ENCODE measurements around the gene ACLY. TPM values are rescaled to one million over a fixed set of nuclear protein-coding genes. Genes with fewer than 3 reads are reported as not detected.

ACLY gene
- total RNA-seq, 1 experiment from 2014 or later = 184 TPM

DNA sequence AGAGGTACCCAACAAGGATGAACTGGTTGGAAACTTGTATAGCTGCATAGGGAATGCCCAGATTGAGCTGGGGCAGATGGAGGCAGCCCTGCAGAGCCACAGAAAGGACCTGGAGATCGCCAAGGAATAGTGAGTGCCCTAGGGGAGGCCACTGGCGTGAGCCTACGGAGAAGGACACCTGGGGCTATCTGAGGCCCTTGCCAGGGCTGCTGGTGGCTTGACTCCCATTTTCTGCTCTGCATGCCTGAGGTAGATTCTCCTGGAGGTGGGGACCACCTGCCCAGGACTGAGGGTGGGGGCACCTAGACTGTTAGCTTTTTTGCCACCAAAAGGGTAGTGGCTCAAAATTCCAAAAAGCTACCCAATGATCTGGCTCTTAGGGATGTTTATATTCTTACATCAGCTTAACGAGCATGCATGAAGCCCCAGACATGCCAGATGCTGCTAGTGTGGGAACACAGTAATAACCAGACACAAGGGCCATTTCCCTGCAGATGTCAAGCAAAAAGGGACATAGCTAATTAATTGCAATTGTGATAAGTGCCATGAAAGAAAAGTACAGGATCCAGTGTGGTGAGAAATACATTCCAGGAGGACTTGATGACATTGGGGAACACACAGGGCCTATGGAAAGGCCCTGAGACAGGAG is 20.4 kb upstream of the ACLY start:
- POLR2A ChIA-PET (ENCODE audit: unreplicated experiment) = no interaction called here
- Histone ChIP-seq H3K27me3 (ENCODE audit: insufficient read depth, low read depth) (no peaks in the 10 kb centered on the region), H3K4me2 (no peak overlapping the region), H3K9me3 (ENCODE audit: insufficient read depth, low read depth) (no peaks in the 10 kb centered on the region), H3F3A (ENCODE audit: insufficient read depth, low read depth) (0 out of 2 replicates have a peak, but pooled peaks cover 3% of the 10 kb centered on the region), H2AFZ (no peak overlapping the region), H3K4me3 (no peak overlapping the region), H3K27ac (no peak overlapping the region), H4K20me1 (ENCODE audit: insufficient read depth) (no peaks in the 10 kb centered on the region), H3K36me3 (ENCODE audit: low read depth) (no peaks in the 10 kb centered on the region), H3K9me2 (ENCODE audit: insufficient read depth) (no peaks in the 10 kb centered on the region), H3K79me2 (ENCODE audit: low read depth) (no peaks in the 10 kb centered on the region), H3K4me1 (replicated peaks; ENCODE audit: insufficient read depth) (no peaks in the 10 kb centered on the region)
- intact Hi-C loops (cut with micrococcal nuclease; ENCODE audit: unreplicated experiment) = no loop called here
- CTCF ChIA-PET = interaction anchor here (0.5 kb wide), 1 partner anchor 360 kb away, joined by 7 read pairs; no protein-coding TSS in a partner anchor
- no TSS peak for BruUV-seq (replicated peaks)
- TF ChIP-seq, protein P1, sequence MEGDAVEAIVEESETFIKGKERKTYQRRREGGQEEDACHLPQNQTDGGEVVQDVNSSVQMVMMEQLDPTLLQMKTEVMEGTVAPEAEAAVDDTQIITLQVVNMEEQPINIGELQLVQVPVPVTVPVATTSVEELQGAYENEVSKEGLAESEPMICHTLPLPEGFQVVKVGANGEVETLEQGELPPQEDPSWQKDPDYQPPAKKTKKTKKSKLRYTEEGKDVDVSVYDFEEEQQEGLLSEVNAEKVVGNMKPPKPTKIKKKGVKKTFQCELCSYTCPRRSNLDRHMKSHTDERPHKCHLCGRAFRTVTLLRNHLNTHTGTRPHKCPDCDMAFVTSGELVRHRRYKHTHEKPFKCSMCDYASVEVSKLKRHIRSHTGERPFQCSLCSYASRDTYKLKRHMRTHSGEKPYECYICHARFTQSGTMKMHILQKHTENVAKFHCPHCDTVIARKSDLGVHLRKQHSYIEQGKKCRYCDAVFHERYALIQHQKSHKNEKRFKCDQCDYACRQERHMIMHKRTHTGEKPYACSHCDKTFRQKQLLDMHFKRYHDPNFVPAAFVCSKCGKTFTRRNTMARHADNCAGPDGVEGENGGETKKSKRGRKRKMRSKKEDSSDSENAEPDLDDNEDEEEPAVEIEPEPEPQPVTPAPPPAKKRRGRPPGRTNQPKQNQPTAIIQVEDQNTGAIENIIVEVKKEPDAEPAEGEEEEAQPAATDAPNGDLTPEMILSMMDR (conservative IDR thresholded peaks at IDR 0.05) = no peak
- no peak for TF ChIP-seq EZH2 (IDR thresholded peaks at IDR 0.05; ENCODE audit: low read depth)
- DNase-seq = no peak

DNA sequence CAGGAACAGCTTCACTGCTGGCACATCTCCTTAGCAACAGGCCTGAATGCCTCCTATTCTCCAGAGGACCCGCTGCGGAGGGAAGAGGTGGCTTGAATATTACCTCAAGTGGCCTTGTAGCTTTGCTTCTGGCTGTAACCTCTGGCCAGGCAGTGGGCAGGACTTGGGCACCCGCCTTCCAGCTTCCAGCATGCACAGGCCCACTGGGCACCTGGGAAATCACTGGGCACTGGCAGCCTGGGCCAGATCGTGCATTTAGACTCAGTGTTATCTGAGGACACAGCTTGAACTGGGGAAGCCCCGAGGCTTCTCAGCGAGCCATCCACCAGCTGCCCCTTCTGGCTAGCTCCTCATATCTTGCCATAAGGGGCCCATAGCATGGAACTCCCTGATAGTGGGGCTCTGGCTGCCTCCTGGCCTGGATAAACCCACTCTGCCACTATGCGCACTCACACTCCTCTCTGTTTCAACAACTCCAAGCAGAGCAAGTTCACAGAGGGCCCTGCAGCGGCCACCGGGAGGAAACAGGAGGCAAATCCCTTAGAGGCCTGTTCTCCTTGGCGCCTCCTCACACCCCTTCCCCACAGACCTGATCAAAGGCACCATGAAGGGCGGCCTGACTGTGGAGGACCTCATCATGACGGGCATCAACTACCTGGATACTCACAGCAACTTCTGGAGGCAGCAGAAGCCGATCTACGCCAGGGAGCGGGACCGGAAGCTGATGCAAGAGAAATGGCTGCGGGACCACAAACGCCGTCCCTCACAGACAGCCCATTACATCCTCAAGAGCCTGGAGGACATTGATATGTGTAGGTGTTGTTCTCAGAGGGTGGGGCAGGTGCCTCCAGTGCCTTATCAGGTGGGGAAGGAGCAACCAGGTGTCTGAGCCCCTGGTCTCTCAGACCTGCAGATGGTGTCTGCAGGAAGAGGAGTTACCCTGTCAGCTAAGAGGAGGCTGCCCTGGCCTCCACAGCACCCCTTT is 19.5 kb upstream of the ACLY start:
- no TSS peak for BruUV-seq (replicated peaks)
- Histone ChIP-seq H3K36me3 (ENCODE audit: low read depth) (no peaks in the 10 kb centered on the region), H3K4me1 (replicated peaks; ENCODE audit: insufficient read depth) (no peaks in the 10 kb centered on the region), H2AFZ (no peak overlapping the region), H3K4me2 (no peak overlapping the region), H3K9me2 (ENCODE audit: insufficient read depth) (no peaks in the 10 kb centered on the region), H3K27me3 (ENCODE audit: insufficient read depth, low read depth) (no peaks in the 10 kb centered on the region), H4K20me1 (ENCODE audit: insufficient read depth) (no peaks in the 10 kb centered on the region), H3K79me2 (ENCODE audit: low read depth) (no peaks in the 10 kb centered on the region), H3F3A (ENCODE audit: insufficient read depth, low read depth) (0 out of 2 replicates have a peak, but pooled peaks cover 3% of the 10 kb centered on the region), H3K4me3 (no peak overlapping the region), H3K27ac (no peak overlapping the region), H3K9me3 (ENCODE audit: insufficient read depth, low read depth) (no peaks in the 10 kb centered on the region)
- DNase-seq = no peak
- TF ChIP-seq EZH2 (IDR thresholded peaks at IDR 0.05; ENCODE audit: low read depth) = no peak
- TF ChIP-seq, protein P1 (conservative IDR thresholded peaks at IDR 0.05) = no peak
- ChIA-PET POLR2A (ENCODE audit: unreplicated experiment) (no interaction called here), CTCF (no interaction called here)
- intact Hi-C loops (cut with micrococcal nuclease; ENCODE audit: unreplicated experiment) = no loop called here

DNA sequence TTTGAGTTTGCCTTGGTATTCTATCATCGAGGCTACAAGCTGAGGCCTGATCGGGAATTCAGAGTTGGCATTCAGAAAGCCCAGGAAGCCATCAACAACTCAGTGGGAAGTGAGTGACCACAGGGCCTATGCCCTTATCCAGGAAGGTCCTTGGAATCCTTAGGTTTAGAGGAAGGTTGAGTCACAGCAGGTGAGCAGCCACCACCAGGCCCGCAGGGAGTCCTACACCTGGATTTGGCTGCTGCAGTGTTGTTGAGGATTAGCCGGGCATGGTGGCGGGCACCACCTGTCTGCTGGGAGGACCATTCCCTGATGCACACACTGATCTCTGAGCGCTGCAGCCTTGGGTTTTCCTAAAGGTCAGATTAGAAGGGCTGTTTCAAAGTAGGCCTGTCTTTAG is 16.9 kb upstream of the ACLY start:
- H3K79me2 ChIP-seq (ENCODE audit: low read depth) = no peaks in the 10 kb centered on the region
- H3K4me1 ChIP-seq (replicated peaks; ENCODE audit: insufficient read depth) = peaks cover 15% of the 10 kb centered on the region
- H3K4me2 ChIP-seq = no peak overlapping the region
- H2AFZ ChIP-seq = no peak overlapping the region
- H3K4me3 ChIP-seq = no peak overlapping the region
- no peaks in the 10 kb centered on the region for H3K9me3 ChIP-seq (ENCODE audit: insufficient read depth, low read depth)
- no peak for DNase-seq
- H3K36me3 ChIP-seq (ENCODE audit: low read depth) = no peaks in the 10 kb centered on the region
- H4K20me1 ChIP-seq (ENCODE audit: insufficient read depth) = no peaks in the 10 kb centered on the region
- TF ChIP-seq EZH2 (IDR thresholded peaks at IDR 0.05; ENCODE audit: low read depth) = no peak
- TF ChIP-seq, protein P1 (conservative IDR thresholded peaks at IDR 0.05) = no peak
- ChIA-PET POLR2A (ENCODE audit: unreplicated experiment) (interaction anchor here (0.6 kb wide), 1 partner anchor 17 kb away, joined by 3 read pairs; the partner anchor contains the start of gene ACLY), CTCF (no interaction called here)
- H3F3A ChIP-seq (ENCODE audit: insufficient read depth, low read depth) = no peaks in the 10 kb centered on the region
- no TSS peak for BruUV-seq (replicated peaks)
- no peaks in the 10 kb centered on the region for H3K9me2 ChIP-seq (ENCODE audit: insufficient read depth)
- no peaks in the 10 kb centered on the region for H3K27me3 ChIP-seq (ENCODE audit: insufficient read depth, low read depth)
- H3K27ac ChIP-seq = no peak overlapping the region
- intact Hi-C loops (cut with micrococcal nuclease; ENCODE audit: unreplicated experiment) = no loop called here

All from PC-9 (cell line).